ENCODE measurements around the gene KMO. TPM values are rescaled to one million over a fixed set of nuclear protein-coding genes. Genes with fewer than 3 reads are reported as not detected.

KMO gene
- total and polyA plus RNA-seq, 2 experiments from 2014 or later: 0.05 TPM; not detected in 1

GRCh38 chr1:241532864-241533263 is 686 bp downstream of the KMO start (continued):
- TF ChIP-seq ZNF462 (CRISPR knock-in tag; IDR thresholded peaks at IDR 0.05) (no peak), ETS1 (IDR thresholded peaks at IDR 0.05) (no peak), ZNF114 (CRISPR knock-in tag; IDR thresholded peaks at IDR 0.05) (no peak), CREB1 (CRISPR knock-in tag; IDR thresholded peaks at IDR 0.05; ENCODE audit: low read depth) (no peak), JUNB (IDR thresholded peaks at IDR 0.05; ENCODE audit: unreplicated experiment) (no peak), CTCF (conservative IDR thresholded peaks at IDR 0.05; ENCODE audit: low read depth in 2 of 2) (no peak)

Data from GM23338 (cell line).